Left lobe of liver (tissue), 2 donors: Measurements from ENCODE around the gene GPX2. TPM values are rescaled to one million over a fixed set of nuclear protein-coding genes. Genes with fewer than 3 reads are reported as not detected.

Experiments used
- ATAC-seq: fragments of 200-7000 bp; cut with Tn5 transposase; one replicate; pipeline ENCODE4 v1.9.1; 2020; ENCODE audit warnings: mild to moderate bottlenecking, moderate library complexity
- DNase-seq: peaks from one replicate; pipeline ENCODE4 v3.0.0-alpha.2; 2020; ENCODE audit warnings: low spot score
- total RNA-seq: library from RNA; stranded (reverse); gene quantifications from one replicate; pipeline ENCODE4 v1.2.1, GENCODE V29; 2021
- donor health status: DM: no; HTN: no; CAD: no; lungs with moderate emphysema.
- donor health status: DM: no; HTN: yes; CAD: no.

GPX2 gene
- total RNA-seq, 1 donor from 2014 or later = 292 TPM

- DNase-seq (peak; percentile 29), ATAC-seq (no peak)
These were observed 2.1 kb downstream of the GPX2 start for GRCh38 chr14:64940336-64940910.

GRCh38 chr14:64939817-64940190 lies 2.7 kb downstream of the GPX2 start:
- DNase-seq = no peak
- ATAC-seq = no peak

- DNase-seq (no peak), ATAC-seq (no peak)
These were observed 3.4 kb downstream of the GPX2 start for GRCh38 chr14:64938972-64939816.

- peak; percentile 50 for ATAC-seq
- no peak for DNase-seq
These were observed 4.7 kb downstream of the GPX2 start for GRCh38 chr14:64937821-64938193.

DNA sequence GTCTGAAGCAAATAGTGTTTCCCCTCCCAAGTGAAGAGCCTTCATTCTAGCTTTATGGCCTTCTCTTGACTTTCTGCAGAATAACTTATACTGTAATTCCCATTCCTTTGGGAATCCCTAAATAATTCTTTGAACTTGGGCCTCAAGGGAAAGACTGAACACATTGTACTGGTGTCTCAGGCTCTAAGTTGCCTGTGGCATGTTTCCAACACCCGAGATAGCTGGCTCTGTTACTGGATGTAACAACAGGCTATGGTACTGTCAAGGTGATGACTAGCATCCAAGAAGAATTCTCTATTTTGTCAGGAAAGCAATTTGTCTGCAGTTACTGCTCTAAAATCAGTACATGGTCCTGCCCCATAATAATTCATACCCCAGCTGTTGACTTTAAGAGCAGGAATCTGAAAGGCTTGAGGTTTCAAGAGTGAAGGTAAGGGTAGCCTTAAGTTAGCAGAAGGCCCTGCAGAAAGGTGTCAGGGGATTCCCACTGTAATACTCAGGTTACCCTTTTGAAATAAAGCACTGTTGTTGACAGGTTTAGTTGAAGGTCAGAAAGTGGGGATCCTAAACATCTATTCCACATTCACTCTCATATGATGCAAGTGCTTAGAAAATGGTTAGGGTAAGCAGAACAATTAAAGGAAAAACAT lies 5.2 kb downstream of the GPX2 start:
- DNase-seq = no peak

GRCh38 chr14:64935508-64935907 lies 7.0 kb downstream of the GPX2 start:
- ATAC-seq = no peak
- DNase-seq = no peak

More for the DNA sequence above, 5.2 kb downstream of the GPX2 start:
- ATAC-seq = no peak

DNA sequence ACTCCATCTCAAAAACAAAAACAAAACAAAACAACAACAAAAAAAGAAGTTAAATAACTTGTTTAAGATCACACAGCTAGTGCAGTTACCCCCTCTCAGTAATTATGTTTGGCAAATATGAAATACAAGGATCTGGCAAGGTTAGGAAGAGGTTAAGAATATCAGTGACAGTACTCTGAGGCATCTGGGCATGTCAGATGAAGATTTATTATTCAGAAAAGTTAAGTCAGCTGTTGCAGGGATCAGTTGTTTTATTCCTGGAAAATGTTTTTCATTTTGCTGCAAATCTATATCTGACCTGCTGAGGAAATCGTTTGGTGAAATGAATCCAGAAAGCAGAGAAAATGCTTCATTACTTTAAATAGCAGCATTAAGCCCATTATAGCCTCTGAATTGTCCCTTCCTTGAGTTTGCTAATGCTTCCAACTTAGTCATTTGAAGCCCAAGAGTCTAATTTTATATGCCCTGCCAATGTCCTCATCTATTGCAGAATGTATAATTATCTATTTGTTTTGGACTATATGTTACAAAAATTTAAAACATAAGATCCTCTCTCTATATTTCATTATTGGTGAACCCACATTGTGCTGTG lies 8.1 kb downstream of the GPX2 start:
- ATAC-seq (no peak), DNase-seq (no peak)

- ATAC-seq = peak; percentile 49
- no peak for DNase-seq
These were observed 10.3 kb downstream of the GPX2 start for GRCh38 chr14:64932231-64932630.

GRCh38 chr14:64931123-64931522 lies 11.4 kb downstream of the GPX2 start:
- no peak for DNase-seq
- ATAC-seq = peak; percentile 50

- peak; percentile 75 for ATAC-seq
- no peak for DNase-seq
These were observed 12.3 kb downstream of the GPX2 start for GRCh38 chr14:64930085-64930843.

- ATAC-seq = no peak
These were observed 13.6 kb downstream of the GPX2 start for GRCh38 chr14:64929014-64929359.

GRCh38 chr14:64928239-64929013 lies 14.1 kb downstream of the GPX2 start:
- ATAC-seq = no peak
- no peak for DNase-seq

More at GRCh38 chr14:64929014-64929359, 13.6 kb downstream of the GPX2 start:
- no peak for DNase-seq

DNA sequence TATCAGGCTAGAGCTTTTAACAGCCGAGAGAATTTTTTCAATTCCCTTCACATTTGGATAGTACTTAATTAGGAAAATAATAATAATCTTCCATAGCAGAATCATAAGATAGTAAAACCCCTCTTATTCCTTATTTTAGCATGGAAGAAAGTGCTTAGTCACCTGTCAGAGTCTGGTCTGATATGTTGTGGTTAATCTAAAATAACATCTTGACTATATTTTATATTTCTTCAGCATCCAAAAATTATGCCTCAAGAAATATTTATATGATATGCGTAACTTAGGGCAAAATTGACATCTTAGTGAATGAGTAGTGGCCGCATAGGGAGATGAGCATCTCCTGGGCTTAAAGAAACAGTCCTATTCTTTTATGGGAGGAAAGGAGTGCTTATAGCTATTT lies 15.5 kb downstream of the GPX2 start:
- ATAC-seq (no peak), DNase-seq (no peak)

- ATAC-seq = no peak
- DNase-seq = no peak
These were observed 16.0 kb downstream of the GPX2 start for GRCh38 chr14:64926398-64926995.

- no peak for DNase-seq
- ATAC-seq = no peak
These were observed 19.5 kb downstream of the GPX2 start for GRCh38 chr14:64923015-64923414.

DNA sequence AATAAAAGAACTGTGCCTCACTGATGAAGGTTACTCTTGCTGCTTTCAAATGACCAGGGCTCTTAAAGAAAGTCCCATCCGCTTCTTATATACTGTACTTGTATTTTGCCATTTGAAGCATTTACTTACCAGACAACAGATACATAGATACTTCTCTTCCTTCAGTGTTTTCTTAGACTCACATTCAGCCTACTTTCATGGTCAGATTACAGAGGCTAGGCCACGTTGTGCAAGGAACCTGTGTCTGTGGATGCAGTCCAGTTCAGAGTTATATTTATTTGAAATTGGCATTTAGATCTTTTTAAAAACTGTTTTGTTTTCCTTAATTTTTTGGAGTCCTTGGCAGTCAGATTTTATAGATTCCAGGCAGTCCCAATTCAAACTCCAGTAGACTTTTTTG lies 22.1 kb downstream of the GPX2 start:
- no peak for ATAC-seq
- DNase-seq = no peak

DNA sequence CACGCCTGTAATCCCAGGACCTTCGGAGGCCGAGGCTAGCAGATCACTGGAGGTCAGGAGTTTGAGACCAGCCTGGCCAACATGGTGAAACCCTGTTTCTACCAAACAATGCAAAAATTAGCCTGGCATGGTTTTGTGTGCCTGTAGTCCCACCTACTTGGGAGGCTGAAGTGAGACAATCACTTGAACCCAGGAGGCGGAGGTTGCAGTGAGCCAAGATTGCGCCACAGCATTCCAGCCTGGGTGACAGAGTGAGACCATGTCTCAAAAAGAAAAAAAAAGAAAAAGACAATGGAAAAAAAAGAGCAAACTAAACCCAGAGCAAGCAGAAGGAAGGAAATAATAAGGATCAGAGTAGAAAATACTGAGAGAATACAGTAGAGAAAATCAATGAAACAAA lies 22.9 kb downstream of the GPX2 start:
- DNase-seq = no peak
- no peak for ATAC-seq

DNA sequence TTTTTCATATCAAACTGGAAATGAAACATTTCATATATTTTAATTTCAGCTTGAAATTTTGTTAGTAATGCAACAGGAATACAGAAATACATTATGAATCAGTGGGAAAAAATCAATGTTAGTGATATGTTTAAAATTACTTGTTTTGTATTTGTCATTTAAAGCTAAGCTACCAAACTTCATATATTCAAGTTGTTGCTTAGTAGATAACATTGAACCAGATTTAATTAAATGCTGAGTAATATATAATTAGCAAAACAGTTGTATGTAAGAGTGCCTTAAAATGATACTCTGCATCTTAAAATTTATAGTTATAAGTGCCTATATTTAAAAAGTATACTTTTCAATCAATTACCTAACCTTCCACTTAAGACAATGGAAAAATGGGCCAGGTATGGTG lies 23.3 kb downstream of the GPX2 start:
- DNase-seq = no peak
- no peak for ATAC-seq

- DNase-seq (no peak), ATAC-seq (no peak)
These were observed 24.3 kb downstream of the GPX2 start for GRCh38 chr14:64918216-64918615.

GRCh38 chr14:64915797-64916196 lies 26.7 kb downstream of the GPX2 start:
- no peak for ATAC-seq
- DNase-seq = no peak
